NCI-H1930 (cell line): Measurements from ENCODE around the gene GRIA1.

ENCODE experiments used
- DNase-seq, 2 experiments: peaks; one replicate each; lab custom pipeline; 2025; lab: John Stamatoyannopoulos, UW

GRIA1 gene

DNA sequence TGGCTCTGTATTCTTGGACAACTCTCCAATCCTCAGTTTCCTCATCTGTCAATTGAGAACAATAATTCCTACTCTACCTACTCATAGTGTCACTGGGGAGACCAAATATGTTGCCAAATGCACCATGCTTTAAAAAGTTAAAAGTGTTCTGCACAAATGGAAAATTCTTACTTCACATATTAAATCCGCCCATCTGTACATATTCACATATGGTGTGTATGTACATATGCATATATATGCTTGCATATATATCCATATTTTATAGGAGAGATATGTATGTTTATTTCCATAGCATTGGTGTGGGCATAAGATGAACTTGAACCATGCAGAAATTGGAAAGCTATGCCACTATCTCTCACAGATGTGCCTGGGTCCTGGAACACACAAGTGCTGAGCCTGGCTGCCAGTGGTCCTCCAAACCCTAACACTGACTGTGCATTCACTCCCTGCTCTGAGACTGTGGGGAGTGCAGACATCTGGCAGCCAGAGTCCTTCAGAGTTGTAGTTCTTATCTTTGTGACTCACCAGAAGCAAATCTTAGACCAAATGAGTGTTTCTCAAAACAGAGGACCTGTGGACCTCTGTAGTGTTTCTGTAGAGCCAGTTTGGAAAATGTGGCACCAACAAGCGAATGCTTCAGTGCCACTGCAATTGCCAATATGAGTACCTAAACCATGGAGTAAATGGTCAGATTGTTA lies 168.7 kb downstream of the GRIA1 start:
- DNase-seq = no peak

DNA sequence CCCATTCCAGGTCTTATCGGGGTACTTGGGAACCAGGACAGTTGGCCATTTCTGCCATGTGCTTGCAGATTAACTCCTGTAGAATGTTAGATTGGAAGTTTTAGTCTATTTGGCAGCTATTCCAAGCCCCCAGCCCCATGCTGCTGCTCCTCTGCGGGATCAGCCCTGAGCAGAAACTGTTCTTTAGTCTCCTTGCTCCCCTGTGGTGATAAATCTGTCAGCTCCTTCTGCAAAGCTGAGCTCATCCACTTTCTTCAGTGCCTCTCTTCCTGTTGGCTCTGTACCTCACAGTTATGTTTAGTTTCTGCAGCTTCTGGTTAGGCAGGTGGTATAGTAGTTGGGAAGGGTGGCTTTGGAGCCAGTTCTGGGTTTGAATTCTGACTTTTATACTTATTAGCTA lies 170.4 kb downstream of the GRIA1 start:
- DNase-seq = no peak

DNA sequence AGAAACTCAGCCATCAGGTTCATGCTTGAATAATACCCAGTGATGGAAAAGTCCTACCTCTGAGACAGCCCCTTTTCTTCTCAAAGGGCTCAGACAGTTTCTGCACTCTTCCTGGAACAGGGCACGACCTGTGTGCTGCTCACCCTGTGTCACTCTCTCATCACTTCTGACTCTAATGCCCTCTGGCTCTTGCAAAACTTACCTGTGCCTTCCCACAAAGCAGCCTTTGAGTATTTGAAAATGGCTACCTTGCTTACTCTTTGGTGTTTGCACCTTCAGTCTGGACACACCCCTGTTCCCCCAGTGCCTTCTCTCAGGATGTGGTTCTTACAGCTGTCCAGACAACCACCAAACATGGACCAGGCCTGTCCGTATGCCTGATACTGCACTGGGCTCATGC lies 171.4 kb downstream of the GRIA1 start:
- no peak for DNase-seq

DNA sequence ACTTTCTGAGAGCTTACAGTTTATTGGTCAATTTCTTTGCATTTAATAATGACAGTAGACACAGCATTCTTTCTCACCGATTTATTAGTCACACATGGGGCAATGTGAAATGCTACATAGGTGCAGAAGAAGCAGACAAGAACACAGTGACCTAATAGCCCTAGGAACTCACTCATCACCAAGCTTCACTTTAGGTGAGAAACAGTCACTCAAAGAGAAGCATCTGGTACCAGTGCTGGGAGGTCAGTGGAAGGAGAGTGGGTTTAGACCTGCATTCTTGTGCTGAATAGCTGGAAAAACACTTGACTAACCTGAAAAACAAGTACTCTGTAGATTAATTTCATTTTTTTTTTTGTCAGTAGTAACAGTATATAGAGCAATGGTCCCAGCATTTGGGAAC lies 179.6 kb downstream of the GRIA1 start:
- no peak for DNase-seq

DNA sequence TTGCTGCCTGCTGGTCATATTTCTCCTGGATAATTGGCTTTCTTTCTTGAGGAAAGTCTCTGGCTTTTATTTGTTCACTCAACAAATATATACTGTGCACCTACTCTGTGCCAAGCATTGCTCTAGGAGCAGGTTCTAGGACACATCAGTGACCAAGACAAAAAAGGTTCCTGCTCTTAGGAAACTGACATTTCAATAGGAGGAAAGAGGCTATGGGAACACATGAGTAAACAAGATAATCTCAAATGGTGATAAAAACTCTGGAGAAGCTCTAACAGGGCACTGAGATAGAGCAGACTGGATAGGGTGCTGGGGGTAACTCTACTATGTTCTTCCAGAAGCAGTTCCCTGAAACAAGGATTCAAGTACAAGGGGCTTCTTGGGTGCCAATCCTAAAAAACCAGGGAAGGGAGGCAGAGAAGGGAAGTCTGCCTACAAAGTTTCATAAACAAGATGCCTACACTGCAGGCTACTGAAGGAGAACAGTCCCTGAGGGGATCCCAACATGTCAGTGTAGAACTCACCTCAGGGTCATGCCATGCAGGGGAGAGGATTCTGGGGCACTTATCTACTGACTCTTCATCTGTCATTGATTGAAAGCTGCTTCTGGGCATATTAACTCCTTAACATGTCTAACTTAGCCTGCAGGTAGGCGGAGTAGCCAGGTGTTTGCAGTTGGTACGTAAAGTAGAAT lies 181.3 kb downstream of the GRIA1 start:
- DNase-seq = no peak

DNA sequence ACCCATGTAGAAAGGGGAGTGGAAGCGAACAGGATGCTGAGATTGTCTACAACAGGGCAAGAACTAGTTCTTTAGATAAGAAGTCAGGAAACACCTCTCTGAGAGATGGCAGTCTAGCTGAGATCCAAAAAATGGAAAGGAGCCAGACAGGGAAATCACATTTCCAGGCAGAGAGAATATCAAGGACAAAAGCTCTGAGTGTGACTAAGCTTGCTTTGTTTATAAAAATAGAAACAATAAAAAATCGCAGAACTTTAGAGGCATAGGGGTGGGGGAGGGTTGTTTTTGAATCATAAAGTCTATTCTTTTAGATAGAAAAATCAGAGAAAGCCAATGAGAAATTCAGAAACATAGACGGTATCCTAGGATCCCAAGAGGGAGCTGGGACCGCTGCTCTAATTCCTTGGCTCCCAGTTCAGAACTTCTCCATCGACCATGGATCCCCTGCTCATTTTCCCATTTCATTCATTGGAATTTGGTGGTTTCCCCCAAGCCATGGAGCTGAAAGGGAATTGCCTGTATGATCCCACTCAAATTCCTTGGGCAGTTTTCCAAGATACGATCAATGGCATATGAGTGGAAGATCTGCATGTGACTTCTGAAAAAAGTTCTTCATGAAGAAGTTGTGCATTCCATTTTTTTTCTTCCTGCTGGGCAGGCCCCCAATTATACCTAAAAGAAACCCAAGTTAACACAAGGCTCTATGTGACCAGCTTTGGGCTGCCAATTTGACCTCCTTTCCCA lies 182.0 kb downstream of the GRIA1 start:
- DNase-seq = no peak

DNA sequence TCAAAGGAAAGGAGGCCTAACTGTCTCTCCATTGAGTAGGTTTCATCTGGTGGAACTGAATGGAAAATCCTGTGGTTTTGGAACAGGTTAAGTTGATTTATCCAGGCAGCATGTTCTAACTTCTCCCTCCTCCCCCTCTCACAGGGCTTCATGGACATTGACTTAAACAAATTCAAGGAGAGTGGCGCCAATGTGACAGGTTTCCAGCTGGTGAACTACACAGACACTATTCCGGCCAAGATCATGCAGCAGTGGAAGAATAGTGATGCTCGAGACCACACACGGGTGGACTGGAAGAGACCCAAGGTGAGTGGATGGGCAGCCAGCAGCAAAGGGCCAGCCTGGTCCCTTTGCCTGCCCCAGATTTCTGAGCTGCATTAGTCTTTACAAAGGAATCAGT lies 183.9 kb downstream of the GRIA1 start:
- DNase-seq = no peak

DNA sequence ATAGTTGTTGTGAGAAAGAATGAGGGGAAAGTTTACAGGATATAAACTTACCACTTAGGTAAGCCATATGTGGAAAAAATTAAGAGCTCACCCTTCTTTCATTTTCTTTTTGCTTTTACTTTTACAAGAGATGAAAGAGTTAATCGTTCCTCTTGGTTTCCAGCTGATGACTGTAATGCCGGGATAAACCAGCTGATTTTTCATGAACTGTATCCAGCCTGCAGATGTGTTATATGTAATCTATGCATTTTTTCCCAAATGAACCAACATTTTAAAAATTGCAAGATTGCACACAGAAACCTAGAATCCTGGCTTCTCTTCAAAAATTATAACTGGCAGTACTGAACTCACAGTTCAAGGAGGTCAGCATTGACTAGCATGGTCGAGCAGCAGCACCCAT lies 185.9 kb downstream of the GRIA1 start:
- no peak for DNase-seq

DNA sequence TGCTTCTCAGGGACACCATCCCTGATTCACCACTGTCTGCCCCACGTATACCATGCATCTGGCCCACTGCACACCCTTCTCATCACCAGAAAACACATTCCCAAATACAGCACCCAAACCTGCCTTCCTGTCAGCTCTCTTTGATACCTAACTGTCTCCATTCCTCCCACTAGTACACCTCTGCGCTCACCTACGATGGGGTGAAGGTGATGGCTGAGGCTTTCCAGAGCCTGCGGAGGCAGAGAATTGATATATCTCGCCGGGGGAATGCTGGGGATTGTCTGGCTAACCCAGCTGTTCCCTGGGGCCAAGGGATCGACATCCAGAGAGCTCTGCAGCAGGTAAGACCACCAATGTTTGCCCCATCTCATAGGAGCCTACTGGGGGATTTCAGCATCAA lies 186.4 kb downstream of the GRIA1 start:
- no peak for DNase-seq

DNA sequence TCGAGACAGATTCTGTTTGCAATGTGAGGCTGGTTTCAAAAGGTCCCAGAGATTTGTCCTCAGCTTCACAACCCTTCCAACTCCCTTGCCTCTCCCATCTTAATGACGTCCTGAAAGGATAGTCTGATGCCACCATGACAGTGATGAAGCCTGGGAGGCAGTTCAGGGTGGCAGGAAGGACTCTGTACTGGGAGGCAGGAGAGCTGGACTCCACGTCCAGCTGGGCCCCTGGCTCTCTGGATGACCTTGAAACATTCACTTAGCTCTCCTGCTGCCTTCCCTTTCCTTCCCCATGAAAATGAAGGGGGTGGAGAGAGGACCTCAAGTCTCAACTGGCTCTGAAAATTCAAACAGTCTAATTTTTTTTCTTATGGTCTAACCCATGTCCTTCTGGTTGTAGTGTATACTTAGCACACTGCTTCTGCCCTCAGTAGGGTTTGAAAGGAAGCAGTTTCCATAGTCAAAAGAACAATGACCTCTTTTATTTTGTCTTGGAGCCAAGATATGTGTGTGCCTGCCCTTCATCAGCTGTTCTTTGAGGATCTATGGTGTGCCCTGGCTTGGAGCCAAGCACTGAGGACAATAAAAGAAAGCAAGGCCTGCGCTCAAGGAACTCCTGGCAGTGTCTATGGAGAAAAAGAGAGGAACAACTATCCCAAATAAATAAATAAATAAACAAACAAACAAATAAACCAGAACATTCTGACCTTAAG lies 188.3 kb downstream of the GRIA1 start:
- DNase-seq = no peak

DNA sequence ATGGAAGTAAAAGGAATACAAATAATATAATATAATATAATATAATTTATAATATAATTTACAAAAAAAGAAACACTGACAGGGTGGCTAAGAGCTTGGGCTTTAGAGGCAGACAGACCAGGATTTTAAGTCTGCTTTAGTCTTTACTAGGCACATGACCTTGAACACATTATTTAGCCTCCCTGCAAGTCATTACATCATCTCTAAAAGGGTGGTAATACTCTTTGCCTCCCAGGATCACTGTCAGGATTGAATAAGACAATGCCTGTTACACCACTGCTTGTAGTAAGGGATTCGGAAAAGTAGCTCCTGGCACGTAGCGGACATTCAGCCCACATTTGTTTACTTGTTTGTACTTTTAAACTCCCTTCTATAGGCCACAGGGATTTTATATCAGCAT lies 199.8 kb downstream of the GRIA1 start:
- no peak for DNase-seq

DNA sequence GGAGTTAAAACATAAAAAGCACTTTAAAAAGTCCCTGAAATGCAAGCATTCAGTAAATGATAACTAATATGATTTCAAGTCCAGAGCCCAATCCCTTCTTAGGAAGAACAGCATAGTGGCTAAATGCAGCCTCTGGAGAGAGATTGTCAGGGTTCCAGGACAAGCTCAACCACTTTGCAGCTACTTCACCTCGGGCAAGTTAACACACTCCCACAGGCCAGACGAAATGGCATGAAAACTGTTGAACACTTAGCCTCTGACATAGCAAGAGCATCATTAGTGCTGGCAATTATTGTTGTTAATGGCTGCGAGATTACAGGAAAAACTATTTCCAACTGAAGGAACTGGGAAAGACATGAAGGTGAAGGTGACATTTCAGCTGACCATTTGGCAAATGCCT lies 205.8 kb downstream of the GRIA1 start:
- no peak for DNase-seq

DNA sequence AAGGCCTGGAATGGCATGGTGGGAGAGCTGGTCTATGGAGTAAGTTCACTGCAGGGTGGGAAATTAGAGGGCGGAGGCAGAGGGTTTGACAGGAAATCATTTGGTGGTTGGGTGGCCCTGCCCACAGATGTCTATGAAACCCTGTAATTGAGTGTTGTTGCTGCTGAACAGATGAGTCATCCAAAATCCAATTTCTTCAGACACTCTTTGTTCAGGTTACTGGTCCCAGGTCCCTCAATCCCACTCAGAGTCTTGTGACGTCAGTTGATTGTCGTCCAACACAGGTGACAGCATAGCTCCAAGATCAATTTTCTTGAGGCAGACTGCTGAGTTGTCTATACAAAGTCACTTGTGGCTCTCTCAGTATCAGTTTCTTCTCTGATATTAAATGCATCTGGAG lies 208.6 kb downstream of the GRIA1 start:
- DNase-seq = no peak

DNA sequence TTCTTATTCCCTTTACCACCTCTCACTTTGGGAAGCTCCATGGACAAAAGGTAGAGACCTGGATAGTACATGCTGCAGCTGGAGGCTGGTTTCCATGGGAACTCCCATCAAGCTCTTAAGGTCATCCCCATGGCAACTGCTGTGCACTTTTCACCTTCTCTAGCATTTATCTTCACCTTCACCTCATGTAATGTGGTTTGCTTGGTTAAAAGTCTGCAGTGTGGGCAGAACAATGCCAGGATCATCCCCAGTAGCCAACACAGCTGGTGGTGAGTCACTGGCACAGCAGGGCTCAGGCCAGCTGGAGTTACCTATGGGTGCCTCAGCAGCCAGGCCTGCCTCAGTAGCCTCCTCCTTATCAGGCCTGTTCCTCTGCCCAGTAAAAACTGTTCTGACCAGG lies 210.5 kb downstream of the GRIA1 start:
- DNase-seq = no peak

DNA sequence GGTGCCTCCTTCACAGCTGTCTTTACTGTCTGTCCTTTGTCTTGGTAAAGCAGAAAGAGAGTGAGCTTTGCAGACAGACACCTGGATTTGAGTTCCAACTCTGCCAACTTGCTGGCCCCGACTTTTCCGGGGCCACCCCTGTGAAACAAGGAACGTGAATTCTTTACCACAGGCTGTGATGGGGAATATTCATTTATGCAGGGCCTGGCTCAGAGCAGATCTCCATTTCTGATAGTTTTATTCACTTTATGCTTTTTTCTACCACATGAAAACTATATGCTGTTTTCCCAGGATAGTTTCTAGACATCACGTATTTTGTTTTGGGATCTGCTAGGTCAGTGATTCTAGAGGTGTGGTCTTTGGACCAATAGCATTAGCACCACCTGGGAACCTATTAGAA lies 211.8 kb downstream of the GRIA1 start:
- no peak for DNase-seq

DNA sequence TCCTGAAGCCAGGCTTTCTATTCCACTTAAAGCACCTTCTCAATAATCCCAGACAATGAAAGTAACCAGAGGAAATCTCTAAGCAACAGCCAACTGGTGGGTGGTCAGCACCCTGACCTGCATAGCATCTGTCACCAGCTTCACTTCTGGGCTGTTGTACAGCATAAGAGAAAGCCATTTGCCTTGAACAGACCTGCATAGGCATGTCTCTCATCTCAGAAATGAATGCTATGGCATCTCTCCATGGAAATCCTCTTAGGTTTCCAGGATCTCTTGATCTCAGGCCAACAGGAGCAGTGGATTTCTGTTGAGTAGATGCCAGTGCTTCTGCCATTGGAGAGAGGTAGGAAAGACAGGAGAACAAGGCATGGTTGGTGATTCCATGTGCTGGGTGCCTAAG lies 213.6 kb downstream of the GRIA1 start:
- DNase-seq = no peak

DNA sequence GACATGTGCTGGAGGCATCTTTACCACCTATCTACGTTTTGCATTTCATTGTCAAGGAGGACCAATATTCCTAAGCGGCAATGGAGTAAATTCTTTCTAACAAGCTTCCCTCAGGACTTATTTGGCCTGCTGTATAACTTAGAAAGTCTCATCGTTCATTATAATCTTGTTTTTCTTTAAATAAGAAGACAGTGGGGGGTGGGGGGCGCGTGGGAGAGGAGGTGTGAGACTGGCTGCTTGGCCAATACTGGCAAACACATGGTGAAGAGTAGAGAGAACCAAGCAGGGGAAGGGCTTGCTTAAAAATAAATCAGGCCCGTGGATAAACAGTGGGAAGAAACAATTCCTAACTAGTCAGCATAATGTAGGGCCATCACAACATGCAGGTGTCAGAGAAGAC lies 217.2 kb downstream of the GRIA1 start:
- no peak for DNase-seq

DNA sequence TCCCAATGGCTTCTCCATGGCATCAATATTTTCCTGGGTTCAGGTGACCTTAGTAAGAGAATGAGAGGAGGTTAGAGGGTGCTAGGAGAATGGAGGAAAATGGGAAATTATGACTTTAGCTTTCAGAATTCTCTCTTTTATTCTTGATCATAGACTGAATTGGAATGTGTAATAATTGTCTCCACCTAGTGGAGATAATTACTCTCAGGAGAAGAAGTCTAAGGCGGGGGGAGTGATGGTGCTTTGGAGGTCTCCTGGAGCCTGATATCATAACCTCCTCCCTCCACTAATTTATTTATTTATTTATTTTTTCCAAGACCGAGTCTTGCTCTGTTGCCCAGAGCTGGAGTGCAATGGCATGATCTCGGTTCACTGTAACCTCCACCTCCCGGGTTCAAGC lies 221.3 kb downstream of the GRIA1 start:
- no peak for DNase-seq

DNA sequence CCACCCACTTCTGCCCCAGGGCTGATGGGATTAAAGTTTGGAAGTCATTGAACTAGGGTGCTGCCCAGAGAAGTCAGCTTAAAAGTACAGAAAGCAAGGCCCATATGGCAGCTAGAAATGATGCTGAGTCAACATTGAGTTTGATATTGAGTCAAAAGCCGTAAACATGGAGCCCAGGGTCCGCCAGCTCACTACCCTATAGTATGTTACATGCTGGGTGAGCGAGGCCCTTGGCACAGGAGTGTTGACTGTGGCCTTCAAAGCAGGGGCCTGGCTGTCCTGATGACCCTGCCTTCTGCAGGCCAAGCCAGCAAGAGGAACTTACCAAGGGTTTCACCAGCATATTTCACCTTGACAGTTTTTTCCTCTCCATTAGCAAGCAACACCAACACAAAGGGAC lies 222.5 kb downstream of the GRIA1 start:
- no peak for DNase-seq

DNA sequence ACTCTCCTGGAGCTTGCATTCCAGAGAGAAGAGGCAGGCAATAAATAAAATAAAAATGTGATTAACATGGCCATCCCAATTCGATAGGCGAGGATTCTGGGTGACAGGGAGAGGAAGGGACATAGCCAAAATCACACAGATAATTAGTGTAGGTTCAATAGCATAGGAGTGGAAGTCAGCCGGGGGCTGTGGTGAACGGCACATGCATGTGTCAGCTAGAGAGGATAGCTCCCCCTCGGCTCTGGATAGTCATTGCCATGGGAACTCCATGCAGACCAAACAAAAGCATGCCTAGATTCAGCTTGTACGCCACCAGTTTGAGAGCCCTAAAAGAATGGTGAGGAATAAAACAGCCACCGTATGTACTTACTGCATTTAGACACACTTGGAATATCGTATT lies 223.5 kb downstream of the GRIA1 start:
- no peak for DNase-seq

DNA sequence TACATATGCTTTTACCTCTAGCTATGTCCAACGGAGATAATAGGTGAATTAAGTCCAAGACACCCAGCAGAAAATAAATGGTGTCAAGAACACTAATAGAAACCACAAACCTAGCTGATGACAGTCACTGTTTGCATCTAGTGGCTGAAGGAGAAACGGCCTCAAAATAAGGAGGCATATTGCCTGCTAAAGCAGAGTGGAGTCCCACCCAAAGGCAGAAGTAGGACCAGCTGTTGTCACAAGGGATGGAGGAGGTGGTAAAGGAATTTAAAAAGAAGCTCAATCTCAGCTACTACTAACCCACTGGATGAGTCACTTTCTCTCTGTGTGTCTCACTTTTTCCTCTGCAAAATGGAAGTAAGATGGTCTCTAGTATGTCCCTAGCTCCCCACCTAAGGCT lies 224.3 kb downstream of the GRIA1 start:
- DNase-seq = no peak

DNA sequence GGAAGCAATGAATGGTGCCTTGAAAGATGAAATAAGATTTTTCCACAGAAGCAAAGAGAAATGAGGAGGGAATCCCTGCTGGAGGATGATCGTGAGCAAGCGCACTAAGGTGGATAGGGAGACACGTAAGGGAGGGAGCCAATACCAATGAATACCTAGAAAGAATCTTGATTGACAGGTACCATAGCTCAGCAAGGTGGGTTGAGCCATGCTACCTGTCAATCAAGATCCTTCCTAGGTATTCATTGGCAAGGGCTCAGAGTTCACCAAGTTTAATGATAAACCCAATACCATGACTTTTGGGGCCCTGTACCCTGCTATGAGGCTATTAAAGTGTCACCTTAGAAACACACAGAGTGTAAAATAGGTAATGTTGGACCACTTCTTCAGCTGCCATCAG lies 226.8 kb downstream of the GRIA1 start:
- DNase-seq = no peak

DNA sequence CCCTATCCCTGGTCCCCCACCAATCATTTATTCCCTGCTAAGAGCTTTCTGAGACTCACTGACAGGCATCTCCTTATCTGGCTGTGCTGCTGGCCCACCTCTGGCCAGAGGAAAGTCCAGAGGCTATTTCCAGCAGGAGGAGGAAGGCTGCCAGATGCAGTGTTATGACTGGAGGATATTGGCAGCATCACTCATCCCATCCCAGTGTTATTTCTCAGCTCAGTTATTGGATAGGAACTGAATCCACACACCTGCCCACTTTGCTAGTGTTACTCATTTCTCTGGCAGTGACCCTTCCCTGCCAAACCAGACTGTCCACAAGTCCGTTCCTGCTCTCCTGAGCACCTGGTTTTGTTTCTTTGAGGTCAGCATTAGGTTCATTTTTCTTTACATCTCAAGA lies 228.2 kb downstream of the GRIA1 start:
- DNase-seq = no peak
